Thoracic aorta (tissue), 2 donors: ENCODE measurements around the gene PCDH12. TPM values are rescaled to one million over a fixed set of nuclear protein-coding genes. Genes with fewer than 3 reads are reported as not detected.
A peak's percentile ranks its signal among the peaks of the same experiment; 100 is the strongest.

ENCODE experiments used
- ATAC-seq: fragments of 150-250 bp; one replicate; pipeline ENCODE4 v1.8.0; 2017; ENCODE audit warnings: low read depth; ENCODE audit not compliant: insufficient number of reproducible peaks, low FRiP score
- DNase-seq: peaks from one replicate; pipeline ENCODE4 v3.0.0-alpha.2; 2020; ENCODE audit warnings: low spot score
- H3K27ac ChIP-seq, 2 donors: fragments of 200-600 bp; sonication (generic); 1 replicate in 1 of 2; 2 replicates in 1 of 2; pipeline ENCODE4 v1.5.1; 2016; ENCODE audit warnings: mild to moderate bottlenecking in 2 of 2, moderate library complexity in 2 of 2
- H3K27me3 ChIP-seq: fragments of 200-600 bp; sonication (generic); replicated peaks from 2 replicates; pipeline ENCODE4 v1.6.0; 2016; ENCODE audit warnings: mild to moderate bottlenecking; ENCODE audit not compliant: insufficient read depth
- H3K36me3 ChIP-seq: fragments of 200-600 bp; sonication (generic); one replicate; pipeline ENCODE4 v1.5.1; 2016
- H3K4me1 ChIP-seq, 2 donors: fragments of 200-600 bp; sonication (generic); 1 replicate in 1 of 2; 2 replicates in 1 of 2; pipeline versions ENCODE4 v1.5.1 to v1.6.0; 2016; ENCODE audit warnings: low read depth in 2 of 2, mild to moderate bottlenecking in 1 of 2; ENCODE audit not compliant: control insufficient read depth in 1 of 2
- H3K4me3 ChIP-seq: fragments of 200-600 bp; sonication (generic); 2 replicates; pipeline ENCODE4 v1.5.1; 2016; ENCODE audit warnings: mild to moderate bottlenecking
- H3K9me3 ChIP-seq: fragments of 200-600 bp; sonication (generic); 2 replicates; pipeline ENCODE4 v1.5.1; 2016
- CTCF ChIP-seq: fragments of 200-600 bp; sonication (generic); IDR thresholded peaks from one replicate; pipeline ENCODE4 v1.5.1; 2019; ENCODE audit warnings: antibody characterized with exemption
- total RNA-seq, 2 donors: library from RNA; depleted of rRNA; stranded (reverse); fragments of >200 nt; gene quantifications; one replicate each; pipeline versions ENCODE4 v1.1.0 to v1.2.3, GENCODE V29; 2016

The PCDH12 gene
- total RNA-seq, 2 donors from 2014 or later, result 5.1 to 5.2 TPM

- H3K9me3 ChIP-seq, result no peaks in the 10 kb centered on the region
- TF ChIP-seq CTCF, result no peak
- no peaks in the 10 kb centered on the region for H3K27me3 ChIP-seq
- no peak overlapping the region for H3K4me3 ChIP-seq
- DNase-seq, result no peak
- H3K27ac ChIP-seq, result no peak overlapping the region
- peaks cover 18 to 34% of the 10 kb centered on the region in 2 donors for H3K4me1 ChIP-seq
- no peak for ATAC-seq
- H3K36me3 ChIP-seq, result peaks cover 3% of the 10 kb centered on the region
Observed at GRCh38 chr5:141966275-141966962, 8.4 kb upstream of the PCDH12 start.

DNA sequence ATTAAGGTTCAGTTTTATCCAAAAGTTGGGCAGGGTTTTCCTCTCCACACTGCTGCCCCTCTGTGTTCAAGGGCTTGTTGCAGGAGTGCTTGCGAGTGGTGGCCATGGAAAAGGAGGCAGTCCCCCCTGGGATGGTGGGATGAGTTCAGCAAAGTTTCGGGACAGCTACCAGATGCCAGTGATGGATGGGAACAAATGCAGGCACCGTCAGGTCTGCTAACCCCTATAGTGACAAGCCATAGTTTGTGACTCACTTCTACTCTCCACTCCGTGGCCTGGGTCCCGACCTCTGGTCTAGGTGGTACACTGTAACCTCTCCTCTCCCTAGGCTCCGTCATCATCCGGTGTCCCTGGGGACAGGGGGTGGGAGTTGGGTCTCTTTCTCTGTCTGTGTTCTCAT, 7.1 kb upstream of the PCDH12 start:
- no peak for DNase-seq
- ATAC-seq, result no peak
- no peak overlapping the region for H3K27ac ChIP-seq
- no peak for TF ChIP-seq CTCF
- H3K9me3 ChIP-seq, result no peaks in the 10 kb centered on the region
- H3K27me3 ChIP-seq, result no peaks in the 10 kb centered on the region
- no peaks in the 10 kb centered on the region for H3K36me3 ChIP-seq
- no peak overlapping the region for H3K4me3 ChIP-seq
- peaks cover 10 to 33% of the 10 kb centered on the region in 2 donors for H3K4me1 ChIP-seq

GRCh38 chr5:141963701-141964100, 5.7 kb upstream of the PCDH12 start:
- DNase-seq (no peak), ATAC-seq (no peak)
- no peak overlapping the region for H3K4me3 ChIP-seq
- no peaks in the 10 kb centered on the region for H3K36me3 ChIP-seq
- no peaks in the 10 kb centered on the region for H3K27me3 ChIP-seq
- no peaks in the 10 kb centered on the region for H3K9me3 ChIP-seq
- H3K4me1 ChIP-seq, result peaks cover 6 to 29% of the 10 kb centered on the region in 2 donors
- TF ChIP-seq CTCF, result no peak
- H3K27ac ChIP-seq, result no peak overlapping the region

GRCh38 chr5:141961466-141961865, 3.5 kb upstream of the PCDH12 start:
- ATAC-seq (no peak), DNase-seq (no peak)
- no peaks in the 10 kb centered on the region for H3K36me3 ChIP-seq
- TF ChIP-seq CTCF, result no peak
- peak overlapping the region in 1 of 2 donors; percentile 33 for H3K27ac ChIP-seq
- H3K27me3 ChIP-seq, result no peaks in the 10 kb centered on the region
- no peaks in the 10 kb centered on the region for H3K9me3 ChIP-seq
- H3K4me1 ChIP-seq, result peaks cover 6 to 29% of the 10 kb centered on the region in 2 donors
- H3K4me3 ChIP-seq, result no peak overlapping the region

DNA sequence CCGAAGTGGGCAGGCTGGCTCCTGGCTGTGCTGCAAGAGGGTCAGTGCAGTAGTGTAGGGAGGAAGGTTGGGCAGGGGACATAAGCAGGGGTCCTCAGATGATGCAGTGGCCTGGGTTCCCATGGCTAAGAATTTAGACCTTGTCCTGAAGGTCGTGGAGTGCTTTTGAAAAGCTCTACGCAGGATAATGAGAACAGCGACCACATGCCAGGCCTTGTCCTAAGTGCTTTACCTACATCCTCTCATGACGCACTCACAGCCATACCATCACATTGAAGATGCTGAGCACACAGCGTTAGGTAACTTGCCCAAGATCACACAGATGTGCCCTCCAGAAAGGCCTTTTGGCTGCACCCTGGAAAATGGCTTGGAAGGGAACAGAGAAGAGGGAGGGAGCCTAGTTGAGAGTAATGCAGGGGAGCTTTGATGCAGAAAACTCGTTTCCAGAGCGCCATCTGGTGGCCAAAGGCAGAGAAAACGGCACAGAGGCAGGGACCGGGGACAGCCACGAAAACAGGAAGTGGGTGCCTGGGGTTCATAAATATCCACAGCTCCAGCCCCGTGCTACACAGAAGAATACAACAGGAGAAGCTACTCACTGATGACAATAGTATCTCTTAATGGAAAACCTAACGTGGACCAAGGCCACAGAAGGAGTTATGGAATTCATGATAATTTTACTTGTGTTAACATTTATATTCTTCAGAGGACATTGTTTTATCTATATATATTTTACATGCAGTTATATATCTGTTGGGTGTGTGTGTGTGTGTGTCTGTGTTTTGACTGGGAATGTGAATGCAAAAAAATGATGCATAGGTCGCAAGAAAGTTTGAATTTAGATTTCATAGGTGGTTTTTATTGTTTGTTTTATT, 2.7 kb upstream of the PCDH12 start:
- H3K27ac ChIP-seq, result no peak overlapping the region
- peak; percentile 54 for DNase-seq

More for the DNA sequence above, 2.7 kb upstream of the PCDH12 start:
- Histone ChIP-seq H3K4me3 (no peak overlapping the region), H3K36me3 (no peaks in the 10 kb centered on the region), H3K9me3 (no peaks in the 10 kb centered on the region), H3K4me1 (peaks cover 6 to 29% of the 10 kb centered on the region in 2 donors), H3K27me3 (no peaks in the 10 kb centered on the region)
- ATAC-seq, result peak; percentile 63
- peak; percentile 85 for TF ChIP-seq CTCF
